Fibroblast of skin of abdomen (primary cell): ENCODE results near the gene SHROOM3.
A peak's percentile ranks its signal among the peaks of the same experiment; 100 is the strongest.

Experiments
- DNase-seq: peaks from one replicate; pipeline ENCODE4 v3.0.0-alpha.2; 2013

SHROOM3 gene

GRCh38 chr4:76570141-76570973, 135.3 kb downstream of the SHROOM3 start:
- peak; percentile 67 for DNase-seq

- no peak for DNase-seq
Observed at GRCh38 chr4:76571274-76571673, 136.2 kb downstream of the SHROOM3 start.

- no peak for DNase-seq
Observed at GRCh38 chr4:76572224-76572623, 137.2 kb downstream of the SHROOM3 start.

- no peak for DNase-seq
Observed at GRCh38 chr4:76576824-76577223, 141.8 kb downstream of the SHROOM3 start.

- no peak for DNase-seq
Observed at GRCh38 chr4:76578002-76578560, 143.1 kb downstream of the SHROOM3 start.

GRCh38 chr4:76579596-76580375, 144.8 kb downstream of the SHROOM3 start:
- DNase-seq = no peak

GRCh38 chr4:76581077-76581962, 146.3 kb downstream of the SHROOM3 start:
- peak; percentile 75 for DNase-seq

GRCh38 chr4:76582074-76582816, 147.2 kb downstream of the SHROOM3 start:
- DNase-seq = peak; percentile 74

- DNase-seq = no peak
Observed at GRCh38 chr4:76582817-76583087, 147.7 kb downstream of the SHROOM3 start.

GRCh38 chr4:76584241-76585152, 149.5 kb downstream of the SHROOM3 start:
- DNase-seq = peak; percentile 73

- DNase-seq = peak; percentile 90
Observed at GRCh38 chr4:76585272-76585671, 150.2 kb downstream of the SHROOM3 start.

- DNase-seq = peak; percentile 50
Observed at GRCh38 chr4:76585897-76586360, 150.9 kb downstream of the SHROOM3 start.

GRCh38 chr4:76588274-76588673, 153.2 kb downstream of the SHROOM3 start:
- DNase-seq = no peak

- peak; percentile 86 for DNase-seq
Observed at GRCh38 chr4:76589402-76589801, 154.4 kb downstream of the SHROOM3 start.

GRCh38 chr4:76589872-76590797, 155.1 kb downstream of the SHROOM3 start:
- peak; percentile 96 for DNase-seq

GRCh38 chr4:76590798-76591281, 155.8 kb downstream of the SHROOM3 start:
- DNase-seq = peak; percentile 87

- DNase-seq = no peak
Observed at GRCh38 chr4:76591992-76592391, 157.0 kb downstream of the SHROOM3 start.

- no peak for DNase-seq
Observed at GRCh38 chr4:76592460-76592859, 157.4 kb downstream of the SHROOM3 start.

GRCh38 chr4:76594173-76594572, 159.1 kb downstream of the SHROOM3 start:
- DNase-seq = no peak
